ENCODE data around the gene HJV. TPM values are rescaled to one million over a fixed set of nuclear protein-coding genes. Genes with fewer than 3 reads are reported as not detected.
A peak's percentile ranks its signal among the peaks of the same experiment; 100 is the strongest.
"Not testable (repeated sequence)": the region's sequence is repeated elsewhere in the genome, so short reads cannot be mapped to it uniquely, and the experiment has no call there.

The HJV gene
- total and polyA plus RNA-seq, 2 of the 13 experiments (the other 11 are each of a cell fraction or from before 2014, with no cell fraction given): 0.18 TPM; not detected in 1

- peak; percentile 57 for DNase-seq (ENCODE audit: low spot score)
- TF ChIP-seq HNRNPUL1 (IDR thresholded peaks at IDR 0.05; ENCODE audit: low read depth, low read length) (0 out of 2 replicates have a peak, but pooled peaks have one; percentile 38), LCORL (CRISPR knock-in tag; IDR thresholded peaks at IDR 0.05) (0 out of 2 replicates have a peak, but pooled peaks have one; percentile 1), ESRRA (CRISPR knock-in tag; IDR thresholded peaks at IDR 0.05; ENCODE audit: low read depth) (0 out of 2 replicates have a peak, but pooled peaks have one; percentile 27), CREM (IDR thresholded peaks at IDR 0.05) (peak; percentile 30; the same call in 1 of the 2 replicates), PAXIP1 (CRISPR knock-in tag; conservative IDR thresholded peaks at IDR 0.05) (peak; percentile 60), ARID3A (IDR thresholded peaks at IDR 0.05; ENCODE audit: low read depth, low read length) (peak; percentile 12; the same call in 1 of the 2 replicates), ZGPAT (CRISPR knock-in tag; IDR thresholded peaks at IDR 0.05) (peak; percentile 3; the same call in 1 of the 2 replicates), HDAC2 (CRISPR knock-in tag; IDR thresholded peaks at IDR 0.05) (0 out of 2 replicates have a peak, but pooled peaks have one; percentile 21), SALL1 (CRISPR knock-in tag; IDR thresholded peaks at IDR 0.05) (0 out of 2 replicates have a peak, but pooled peaks have one; percentile 13), DRAP1 (CRISPR knock-in tag; IDR thresholded peaks at IDR 0.05) (peak; percentile 49), POLR2AphosphoS5 (IDR thresholded peaks at IDR 0.05; ENCODE audit: low read depth, low read length) (peak; percentile 33; the same call in 1 of the 2 replicates), SOX6 (CRISPR knock-in tag; IDR thresholded peaks at IDR 0.05) (0 out of 2 replicates have a peak, but pooled peaks have one; percentile 31)
- TF ChIP-seq LCORL (IDR thresholded peaks at IDR 0.05); CREM (CRISPR knock-in tag; IDR thresholded peaks at IDR 0.05); SOX6 (IDR thresholded peaks at IDR 0.05): not testable (repeated sequence)
These were observed 28.5 kb upstream of the HJV start for GRCh38 chr1:146049866-146050651.

More at GRCh38 chr1:146049866-146050651, 28.5 kb upstream of the HJV start:
- H3K36me3 ChIP-seq (replicated peaks in 1 of 2; ENCODE audit: control insufficient read depth in 1 of 2, insufficient read depth in 2 of 2, low read length in 2 of 2); H3K9me3 ChIP-seq (ENCODE audit: low read length); BruUV-seq (replicated peaks); in situ Hi-C loops (cut with HindIII; ENCODE audit: extremely low pct_ligation_motif_present, low pct_unique_long_range_greater_than_20kb); CTCF ChIA-PET (ENCODE audit: low intra/inter-chr PET ratio, low total read pairs); H2AFZ ChIP-seq (ENCODE audit: low read length); FAIRE-seq; ATAC-seq; H4K20me1 ChIP-seq (ENCODE audit: insufficient read depth, low read length); intact Hi-C loops (cut with micrococcal nuclease; ENCODE audit: unreplicated experiment); H3K79me2 ChIP-seq (ENCODE audit: insufficient read depth, low read length); H3K27me3 ChIP-seq (ENCODE audit: control insufficient read depth in 1 of 2, insufficient read depth in 2 of 2, low read length in 2 of 2): not testable (repeated sequence)
- peak overlapping the region; percentile 79 for H3K4me2 ChIP-seq (ENCODE audit: low read depth, low read length)
- POLR2A ChIA-PET: interaction anchor here (1.3 to 6.1 kb wide), 3 partner anchors 14 to 123 kb away, joined by 4 to 297 read pairs (median 7); partner anchors contain the start of gene RBM8A
- H3K27ac ChIP-seq (ENCODE audit: extremely low read length, insufficient read depth, low read length): peak overlapping the region; percentile 94
- 59% methylated on average over 12 of the region's 12 CpGs for WGBS (ENCODE audit: low lambda C conversion rate)
- H3K4me3 ChIP-seq (replicated peaks in 1 of 3; ENCODE audit: insufficient read depth in 1 of 3, low read depth in 2 of 3, low read length in 3 of 3): peak overlapping the region in 1 of 3 experiments; percentile 61; a peak in 2 of 6 replicates
- H3K4me1 ChIP-seq (ENCODE audit: insufficient read depth, low read length): peaks cover 63% of the 10 kb centered on the region
- H3K9ac ChIP-seq (ENCODE audit: insufficient read depth, low read depth, low read length): peak overlapping the region; percentile 59
